Measurements from ENCODE around the gene RBM43.

The RBM43 gene

DNA sequence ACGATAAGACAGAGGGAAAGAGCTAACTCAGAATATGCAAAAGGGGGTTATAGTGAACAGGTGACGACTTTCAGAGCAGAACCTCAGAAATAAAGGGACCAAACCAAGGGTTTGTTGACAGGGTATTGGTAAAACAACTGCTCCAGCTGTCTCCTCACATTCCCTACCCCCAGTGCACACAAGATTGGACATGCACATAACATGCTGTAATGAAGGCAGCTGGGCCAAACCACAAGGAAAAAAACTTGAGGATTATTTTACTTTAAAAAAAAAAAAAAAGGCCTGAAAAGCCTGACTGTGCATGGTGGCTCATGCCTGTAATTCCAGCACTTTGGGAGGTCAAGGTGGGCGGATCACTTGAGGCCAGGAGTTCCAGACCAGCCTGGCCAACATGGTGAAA is 3.5 kb downstream of the RBM43 start:
- no peak overlapping the region for H3K4me3 ChIP-seq (ENCODE audit: low read depth, low read length)
- TF ChIP-seq, protein P1, sequence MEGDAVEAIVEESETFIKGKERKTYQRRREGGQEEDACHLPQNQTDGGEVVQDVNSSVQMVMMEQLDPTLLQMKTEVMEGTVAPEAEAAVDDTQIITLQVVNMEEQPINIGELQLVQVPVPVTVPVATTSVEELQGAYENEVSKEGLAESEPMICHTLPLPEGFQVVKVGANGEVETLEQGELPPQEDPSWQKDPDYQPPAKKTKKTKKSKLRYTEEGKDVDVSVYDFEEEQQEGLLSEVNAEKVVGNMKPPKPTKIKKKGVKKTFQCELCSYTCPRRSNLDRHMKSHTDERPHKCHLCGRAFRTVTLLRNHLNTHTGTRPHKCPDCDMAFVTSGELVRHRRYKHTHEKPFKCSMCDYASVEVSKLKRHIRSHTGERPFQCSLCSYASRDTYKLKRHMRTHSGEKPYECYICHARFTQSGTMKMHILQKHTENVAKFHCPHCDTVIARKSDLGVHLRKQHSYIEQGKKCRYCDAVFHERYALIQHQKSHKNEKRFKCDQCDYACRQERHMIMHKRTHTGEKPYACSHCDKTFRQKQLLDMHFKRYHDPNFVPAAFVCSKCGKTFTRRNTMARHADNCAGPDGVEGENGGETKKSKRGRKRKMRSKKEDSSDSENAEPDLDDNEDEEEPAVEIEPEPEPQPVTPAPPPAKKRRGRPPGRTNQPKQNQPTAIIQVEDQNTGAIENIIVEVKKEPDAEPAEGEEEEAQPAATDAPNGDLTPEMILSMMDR (IDR thresholded peaks at IDR 0.05; ENCODE audit: borderline replicate concordance, insufficient read depth, low read depth, low read length): no peak

DNA sequence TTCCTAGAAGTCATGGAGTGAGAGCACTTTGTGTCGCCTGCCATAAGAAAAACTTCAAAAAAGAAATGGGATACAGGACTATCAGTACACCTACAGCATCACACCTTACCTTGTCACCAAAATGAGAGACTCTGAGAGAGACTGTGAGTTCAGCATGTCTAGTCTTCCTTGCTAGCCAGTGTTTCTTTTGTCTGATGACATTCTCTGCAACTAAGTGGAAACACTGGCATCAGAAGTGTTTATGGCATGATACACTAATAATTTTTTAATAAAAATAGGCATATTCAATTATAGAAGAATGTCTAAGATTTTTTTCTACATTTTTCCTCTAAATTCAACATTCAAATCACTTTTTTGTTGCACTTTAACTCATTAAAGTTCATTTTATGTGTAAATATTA is 9.0 kb downstream of the RBM43 start:
- no peak overlapping the region for H3K4me3 ChIP-seq (ENCODE audit: low read depth, low read length)
- TF ChIP-seq, protein P1 (IDR thresholded peaks at IDR 0.05; ENCODE audit: borderline replicate concordance, insufficient read depth, low read depth, low read length): no peak

DNA sequence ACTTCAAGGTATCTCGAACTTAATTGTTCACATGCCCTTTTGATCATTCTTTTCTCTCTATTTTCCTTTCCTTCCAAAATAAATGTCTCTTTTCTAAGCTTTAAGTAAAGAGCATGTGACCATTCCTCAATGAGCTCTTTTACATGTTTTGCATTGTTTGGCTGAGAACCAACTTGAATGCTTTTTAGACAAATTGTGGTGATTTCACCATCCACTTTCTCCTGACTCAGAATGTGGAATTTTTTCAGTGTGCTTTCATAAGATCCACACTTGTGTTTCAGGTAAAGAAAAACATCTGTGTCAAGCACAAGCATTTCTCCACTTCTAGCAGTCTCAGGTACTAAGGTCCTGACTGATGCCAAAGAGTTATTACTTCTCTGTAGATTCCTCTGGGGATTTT is 10.7 kb downstream of the RBM43 start:
- no peak overlapping the region for H3K4me3 ChIP-seq (ENCODE audit: low read depth, low read length)
- TF ChIP-seq, protein P1 (IDR thresholded peaks at IDR 0.05; ENCODE audit: borderline replicate concordance, insufficient read depth, low read depth, low read length): no peak

DNA sequence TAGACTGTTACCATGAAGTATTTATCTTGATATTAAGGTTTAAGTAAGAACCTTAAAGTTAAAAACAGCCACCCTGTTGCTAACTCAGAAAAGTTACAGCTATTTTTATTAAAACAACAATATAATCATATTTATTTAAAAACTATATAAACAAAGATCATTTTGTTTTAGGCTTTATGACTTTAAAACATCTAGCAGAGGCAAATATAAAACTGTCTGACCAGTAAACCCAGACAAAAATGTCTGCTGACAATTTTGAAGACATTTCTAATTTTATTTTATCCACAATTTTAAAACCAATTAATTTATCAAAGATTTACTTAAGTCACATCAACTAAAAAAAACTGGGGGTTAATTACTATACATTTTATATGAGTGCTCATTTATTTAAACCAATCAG is 14.2 kb downstream of the RBM43 start:
- H3K4me3 ChIP-seq (ENCODE audit: low read depth, low read length): no peak overlapping the region
- TF ChIP-seq, protein P1 (IDR thresholded peaks at IDR 0.05; ENCODE audit: borderline replicate concordance, insufficient read depth, low read depth, low read length): no peak

DNA sequence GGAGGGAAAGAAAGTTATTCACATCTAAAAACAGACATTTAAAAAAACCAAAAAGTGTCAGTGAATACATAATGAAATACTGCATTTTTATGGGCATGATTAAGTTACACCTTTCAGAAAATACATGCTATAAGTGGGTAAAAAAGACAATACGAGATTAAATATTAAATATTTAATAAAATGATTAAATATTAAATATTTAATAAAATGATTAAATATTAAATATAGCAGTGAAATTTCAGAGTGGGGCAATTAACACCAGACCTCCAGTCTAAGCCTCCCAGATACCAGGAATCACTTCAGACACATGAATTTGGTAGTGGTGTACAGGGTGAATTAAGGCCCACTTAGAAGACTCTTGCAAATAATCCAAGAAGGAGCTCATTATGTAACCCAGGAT is 15.5 kb downstream of the RBM43 start:
- TF ChIP-seq, protein P1 (IDR thresholded peaks at IDR 0.05; ENCODE audit: borderline replicate concordance, insufficient read depth, low read depth, low read length): no peak
- no peak overlapping the region for H3K4me3 ChIP-seq (ENCODE audit: low read depth, low read length)

DNA sequence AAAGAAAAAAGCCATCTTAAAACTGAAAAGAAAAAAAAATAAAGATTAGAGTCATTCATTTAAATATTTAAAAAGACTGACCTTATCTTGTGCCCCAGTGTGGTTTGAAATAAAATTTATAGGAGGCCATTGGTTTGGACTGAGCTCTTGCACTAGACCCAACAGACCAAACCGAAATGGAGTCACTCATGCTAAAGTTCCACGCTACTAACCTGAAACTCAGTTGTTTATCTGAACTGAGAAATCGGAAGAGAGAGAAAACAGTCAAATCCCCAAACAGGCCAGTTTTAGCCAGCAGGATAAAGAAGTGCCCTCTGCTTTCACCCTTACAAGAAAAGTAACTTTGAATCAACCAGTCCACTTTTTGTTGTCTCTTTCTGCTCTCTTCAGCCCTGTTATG is 18.2 kb downstream of the RBM43 start:
- H3K4me3 ChIP-seq (ENCODE audit: low read depth, low read length): no peak overlapping the region
- TF ChIP-seq, protein P1 (IDR thresholded peaks at IDR 0.05; ENCODE audit: borderline replicate concordance, insufficient read depth, low read depth, low read length): no peak

DNA sequence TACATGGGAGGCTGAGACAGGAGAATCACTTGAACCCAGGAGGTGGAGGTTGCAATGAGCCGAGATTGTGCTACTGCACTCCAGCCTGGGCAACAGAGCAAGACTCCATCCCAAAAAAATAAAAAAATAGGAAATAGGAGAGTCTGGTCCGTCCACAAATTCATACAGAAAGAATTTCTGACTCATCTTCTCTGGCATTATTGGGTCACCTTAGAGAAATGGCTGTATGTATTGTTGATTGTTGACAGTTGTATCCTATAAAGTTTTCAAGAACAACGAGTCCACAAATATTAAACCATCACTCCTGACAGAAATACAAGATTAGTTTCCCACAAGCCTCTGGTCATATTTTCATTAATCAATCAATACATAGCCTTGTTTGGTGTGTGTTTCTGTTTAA is 20.4 kb downstream of the RBM43 start:
- H3K4me3 ChIP-seq (ENCODE audit: low read depth, low read length): no peak overlapping the region
- TF ChIP-seq, protein P1 (IDR thresholded peaks at IDR 0.05; ENCODE audit: borderline replicate concordance, insufficient read depth, low read depth, low read length): no peak

All from GM12875 (cell line).